CD4-positive, alpha-beta T cell treated with Interleukin-21 for 1 hour (primary cell): ENCODE data around the gene ZNF595.
"Not testable (repeated sequence)": the region's sequence is repeated elsewhere in the genome, so short reads cannot be mapped to it uniquely, and the experiment has no call there.

Experiments used
- DNase-seq: peaks from one replicate; pipeline ENCODE4 v3.0.0-alpha.2; 2020

Gene ZNF595

DNA sequence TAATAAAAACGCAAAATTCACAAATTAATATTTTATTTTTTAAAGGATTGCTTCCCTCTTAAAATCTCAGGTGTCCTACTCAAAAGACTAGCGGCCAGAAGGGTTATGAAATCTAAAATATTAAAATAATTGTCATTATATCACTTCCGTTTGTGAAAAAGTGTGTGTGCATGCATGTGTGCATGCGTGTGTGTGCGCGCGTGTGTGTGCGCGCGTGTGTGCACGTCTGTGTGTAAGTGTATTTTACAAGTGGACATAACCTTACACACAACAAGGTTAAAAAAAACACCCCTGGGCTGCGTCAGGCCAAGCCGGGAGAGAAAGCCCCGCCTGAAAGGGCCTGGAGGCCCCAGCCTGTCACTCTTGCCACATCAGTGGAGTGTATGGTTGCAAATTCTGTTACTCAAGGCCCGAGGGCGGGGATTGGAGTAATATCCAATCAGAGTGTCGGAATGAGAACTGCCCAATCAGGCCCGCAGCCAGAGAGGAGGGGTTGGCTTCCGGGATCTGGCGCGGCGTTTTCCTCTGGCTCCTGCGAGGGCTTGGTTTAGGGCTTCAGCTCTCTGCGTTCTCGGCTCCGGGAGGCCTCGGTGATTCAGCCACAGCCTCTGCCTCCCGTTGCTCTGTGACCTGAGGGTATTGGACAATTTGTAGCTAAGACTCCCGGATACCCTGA is at the start of gene ZNF595:
Gene ZNF595 (plus strand): TSS at position 518 of the 676 bp plus-strand sequence. CDS start 168 bp downstream, outside the sequence.
- peak; percentile 22 for DNase-seq

DNA sequence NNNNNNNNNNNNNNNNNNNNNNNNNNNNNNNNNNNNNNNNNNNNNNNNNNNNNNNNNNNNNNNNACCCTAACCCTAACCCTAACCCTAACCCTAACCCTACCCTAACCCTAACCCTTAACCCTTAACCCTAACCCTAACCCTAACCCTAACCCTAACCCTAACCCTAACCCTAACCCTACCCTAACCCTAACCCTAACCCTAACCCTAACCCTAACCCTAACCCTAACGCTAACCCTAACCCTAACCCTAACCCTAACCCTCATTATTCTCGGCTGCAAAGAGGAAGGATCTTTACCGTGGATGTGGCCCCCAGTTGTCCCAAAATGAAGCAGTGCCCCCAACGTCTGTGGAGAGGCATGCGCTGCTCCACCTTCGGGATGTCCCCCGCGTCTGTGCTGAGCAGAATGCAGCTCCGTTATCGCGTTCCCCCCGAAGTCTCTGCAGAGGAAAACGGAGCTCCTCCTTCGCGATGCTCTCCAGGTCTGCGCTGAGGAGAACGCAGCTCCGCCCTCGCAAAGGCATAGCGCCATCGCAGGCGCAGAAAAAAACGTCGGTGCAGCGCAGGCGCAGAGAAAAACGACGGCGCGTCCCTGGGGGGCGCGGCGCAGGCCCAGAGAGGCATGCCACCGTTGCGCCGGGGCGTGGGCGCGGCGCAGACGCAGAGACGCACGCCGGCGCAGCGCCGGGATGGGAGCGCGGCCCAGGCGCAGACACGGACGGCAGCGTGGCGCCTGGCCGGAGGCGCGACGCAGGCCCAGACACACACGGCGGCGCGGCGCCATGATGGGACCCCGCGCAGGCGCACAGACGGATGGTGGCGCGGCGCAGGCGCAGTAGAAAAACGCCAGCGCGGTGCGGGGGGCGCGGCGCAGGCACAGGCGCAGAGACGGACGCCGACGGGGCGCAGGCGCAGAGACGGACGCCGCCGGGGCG is 42.9 kb upstream of the ZNF595 start:
- DNase-seq = peak; percentile 11

- not testable (repeated sequence) for DNase-seq
These were observed 41.9 kb upstream of the ZNF595 start for GRCh38 chr4:11095-11815.

DNA sequence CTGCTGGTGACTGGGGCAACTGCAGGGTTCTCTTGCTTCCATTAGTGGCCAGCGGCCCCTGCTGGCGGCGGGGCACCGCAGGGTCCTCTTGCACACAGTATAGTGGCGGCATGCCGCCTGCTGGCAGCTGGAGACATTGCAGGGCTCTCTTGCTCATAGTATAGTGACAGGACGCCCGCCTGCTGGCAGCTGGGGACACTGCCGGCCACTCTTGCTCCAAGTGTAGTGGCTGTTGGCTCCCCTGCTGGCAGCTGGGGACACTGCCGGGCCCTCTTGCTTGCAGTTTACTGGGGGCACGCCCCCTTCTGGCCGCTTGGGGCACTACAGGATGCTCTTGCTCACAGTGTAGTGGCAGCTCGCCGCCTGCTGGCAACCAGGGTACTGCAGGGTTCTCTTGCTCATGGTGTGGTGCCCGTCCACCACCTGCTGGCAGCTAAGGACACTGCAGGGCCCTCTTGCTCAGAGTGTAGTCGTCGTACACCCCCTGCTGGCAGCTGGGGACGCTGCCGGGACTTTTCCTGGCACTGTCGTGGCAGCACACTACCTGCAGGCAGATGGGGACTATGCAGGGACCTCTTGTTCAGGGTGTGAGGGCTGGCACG is 41.2 kb upstream of the ZNF595 start:
- peak; percentile 21 for DNase-seq

DNA sequence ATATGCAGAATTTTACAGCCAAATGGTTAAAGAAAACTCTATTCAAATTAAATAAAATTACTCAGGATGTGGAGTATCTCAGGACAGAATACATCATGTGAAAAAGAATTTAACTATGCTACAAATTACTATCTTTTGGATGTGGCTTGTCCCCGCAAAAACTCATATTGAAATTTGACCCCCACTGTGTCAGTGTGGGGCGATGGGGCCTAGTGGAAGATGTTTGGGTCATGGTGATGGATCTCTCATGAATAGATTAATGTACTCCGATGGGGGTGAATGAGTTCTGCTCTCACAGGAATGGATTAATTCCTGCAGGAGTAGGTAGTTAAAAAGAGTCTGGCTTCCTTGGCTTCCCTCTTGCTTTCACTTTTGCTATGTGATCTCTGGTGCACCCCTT is 35.0 kb upstream of the ZNF595 start:
- not testable (repeated sequence) for DNase-seq

GRCh38 chr4:18589-18988 is 34.5 kb upstream of the ZNF595 start:
- DNase-seq = not testable (repeated sequence)

DNA sequence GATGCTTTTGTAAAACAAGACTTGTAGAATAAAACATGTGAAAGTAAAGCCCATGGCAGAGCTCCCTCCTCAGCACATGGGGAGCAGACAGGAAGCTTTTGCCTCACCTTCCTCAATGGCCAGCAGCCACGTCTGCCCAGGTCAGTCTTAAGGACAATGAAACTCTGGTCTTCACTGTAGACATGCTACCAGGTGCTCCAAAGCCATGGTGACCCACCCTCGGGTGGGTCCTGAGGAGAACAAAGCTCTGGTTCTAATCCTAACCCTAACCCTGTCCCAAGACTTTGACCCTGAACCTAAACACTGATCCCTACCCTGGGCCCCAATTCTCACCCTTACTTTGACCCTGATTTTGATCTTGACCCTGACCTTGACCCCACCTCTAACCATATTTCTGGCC is 30.2 kb upstream of the ZNF595 start:
- not testable (repeated sequence) for DNase-seq

DNA sequence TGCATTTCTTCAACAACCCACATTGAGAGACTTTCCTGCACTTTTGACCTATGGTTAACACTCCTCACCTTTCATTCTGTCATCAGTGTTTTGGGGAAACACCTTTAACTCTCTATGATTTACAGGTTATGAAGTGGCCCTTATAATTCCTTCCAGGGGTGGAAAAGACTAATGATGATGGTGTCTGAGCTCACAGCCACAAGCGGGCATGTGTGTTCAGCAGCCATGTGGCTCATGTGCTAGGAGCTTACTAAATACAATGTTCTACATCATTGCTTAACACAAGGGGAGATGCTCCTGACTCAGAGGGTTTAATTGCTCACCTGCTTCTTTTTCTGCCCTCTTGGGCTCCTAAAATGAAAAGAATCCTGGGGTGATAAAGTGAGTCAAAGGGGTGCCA is 28.8 kb upstream of the ZNF595 start:
- DNase-seq = not testable (repeated sequence)

DNA sequence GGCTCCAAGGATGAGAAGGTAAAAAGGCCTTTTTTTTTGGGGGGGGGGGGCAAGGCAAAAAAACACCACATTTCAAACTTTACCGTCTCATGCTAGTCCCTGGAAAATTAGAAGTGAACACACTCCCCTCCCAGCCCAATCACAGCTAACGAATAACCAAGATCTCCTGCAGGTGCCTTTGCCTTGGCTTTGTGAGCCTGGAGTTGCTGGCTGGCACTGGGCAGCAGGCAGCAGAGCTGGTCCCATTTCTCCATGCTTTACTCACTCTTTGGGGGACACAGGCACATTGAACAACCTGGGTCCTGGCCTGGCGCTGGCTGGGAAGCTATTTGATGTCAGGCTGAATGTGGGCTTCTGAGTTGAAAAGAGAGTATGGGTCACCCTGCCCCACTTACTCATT is 25.6 kb upstream of the ZNF595 start:
- not testable (repeated sequence) for DNase-seq

GRCh38 chr4:28767-29542 is 24.2 kb upstream of the ZNF595 start:
- peak; percentile 33 for DNase-seq

GRCh38 chr4:33314-33713 is 19.8 kb upstream of the ZNF595 start:
- DNase-seq = not testable (repeated sequence)

DNA sequence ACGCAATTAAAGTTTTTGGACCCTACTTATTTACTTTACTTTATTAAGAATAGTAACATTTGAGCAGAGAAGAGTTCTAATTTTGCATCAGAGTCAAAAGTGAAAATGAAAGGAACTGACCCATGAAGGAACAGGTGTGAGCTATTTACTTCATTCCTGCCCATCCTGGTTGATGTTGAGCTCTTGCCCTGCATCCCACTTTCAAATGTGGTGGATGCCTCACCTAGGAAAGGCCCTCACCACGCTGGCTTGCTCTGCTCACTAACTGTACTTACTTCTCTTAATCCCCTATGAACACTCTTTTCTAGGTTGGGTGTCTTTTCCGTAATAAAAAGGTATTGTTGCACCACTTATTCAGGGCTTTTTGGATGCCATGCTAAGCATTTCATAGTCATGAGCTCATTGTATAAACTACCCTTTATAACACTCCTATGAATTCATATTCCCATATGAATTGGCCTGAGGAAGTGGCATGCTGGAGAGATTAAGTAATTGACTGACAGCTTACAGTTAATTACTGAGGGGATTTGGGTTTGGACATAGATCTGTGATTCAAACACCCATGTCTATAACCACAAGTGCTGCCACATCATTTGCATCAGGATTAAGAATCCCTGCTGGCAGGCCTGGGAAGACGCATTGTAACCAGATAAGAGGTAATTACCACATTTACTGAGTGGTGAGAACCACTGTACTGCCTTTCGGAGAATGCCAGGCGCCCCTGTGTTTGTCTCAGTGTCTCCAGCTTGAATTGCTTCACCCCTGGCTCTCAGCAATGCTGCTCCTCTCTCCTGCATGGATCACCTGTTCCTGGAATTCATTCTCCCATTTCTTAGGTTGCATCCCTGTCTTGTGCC is 16.3 kb upstream of the ZNF595 start:
- not testable (repeated sequence) for DNase-seq

- not testable (repeated sequence) for DNase-seq
These were observed 14.9 kb upstream of the ZNF595 start for GRCh38 chr4:38202-38601.

- not testable (repeated sequence) for DNase-seq
These were observed 9.7 kb upstream of the ZNF595 start for GRCh38 chr4:43375-43774.

- DNase-seq = not testable (repeated sequence)
These were observed 1.9 kb upstream of the ZNF595 start for GRCh38 chr4:51253-51652.

DNA sequence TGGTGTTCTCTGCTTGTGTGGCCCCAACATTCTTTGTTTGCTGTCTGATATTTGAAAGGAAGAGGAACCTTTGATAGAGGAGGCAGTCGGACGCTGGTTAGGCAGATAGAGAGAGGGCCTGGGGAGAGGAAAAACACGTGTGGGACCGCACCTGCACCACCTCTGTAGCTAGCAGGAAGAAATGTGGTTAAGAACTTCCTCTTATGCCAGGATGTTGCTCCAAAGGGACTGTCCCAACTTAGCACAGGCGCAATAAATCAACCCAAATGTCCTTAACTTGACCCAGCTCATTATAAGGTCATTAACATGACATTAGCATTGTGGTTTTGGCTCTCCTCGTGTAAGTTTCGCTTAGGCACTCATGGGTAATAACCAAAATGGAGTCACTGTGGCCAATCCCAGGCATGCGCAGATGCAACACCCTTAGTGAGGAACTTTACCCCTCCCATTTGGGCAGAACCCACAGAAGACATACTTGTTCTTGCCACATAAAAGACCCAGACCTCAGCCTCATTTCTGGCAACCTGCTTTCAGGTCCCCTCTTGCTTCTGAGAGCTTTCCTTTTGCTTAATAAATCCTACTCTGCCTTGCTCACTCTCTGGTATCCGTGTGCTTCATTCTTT is 1.4 kb upstream of the ZNF595 start:
- peak; percentile 45 for DNase-seq

GRCh38 chr4:53521-53920 is 400 bp downstream of the ZNF595 start:
- not testable (repeated sequence) for DNase-seq

DNA sequence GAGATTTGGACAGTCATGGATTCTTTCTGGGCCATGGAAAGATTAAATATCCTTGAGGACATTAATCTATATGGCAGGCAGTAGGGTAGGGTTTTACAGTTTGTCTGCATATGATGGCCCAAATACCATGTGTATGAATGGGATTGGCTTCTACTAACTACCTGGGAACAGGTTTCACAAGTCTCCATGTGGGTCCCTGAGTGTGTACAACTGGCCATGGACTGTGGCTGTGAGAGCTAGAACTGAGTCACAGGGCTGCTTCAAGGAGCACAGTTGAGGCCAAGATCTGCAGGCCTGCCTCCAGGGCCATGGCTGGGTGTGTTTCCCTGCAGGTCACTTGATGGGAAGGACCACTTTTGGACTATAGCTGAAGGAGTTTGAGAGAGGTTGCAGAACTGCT is 11.6 kb downstream of the ZNF595 start:
- DNase-seq = not testable (repeated sequence)

DNA sequence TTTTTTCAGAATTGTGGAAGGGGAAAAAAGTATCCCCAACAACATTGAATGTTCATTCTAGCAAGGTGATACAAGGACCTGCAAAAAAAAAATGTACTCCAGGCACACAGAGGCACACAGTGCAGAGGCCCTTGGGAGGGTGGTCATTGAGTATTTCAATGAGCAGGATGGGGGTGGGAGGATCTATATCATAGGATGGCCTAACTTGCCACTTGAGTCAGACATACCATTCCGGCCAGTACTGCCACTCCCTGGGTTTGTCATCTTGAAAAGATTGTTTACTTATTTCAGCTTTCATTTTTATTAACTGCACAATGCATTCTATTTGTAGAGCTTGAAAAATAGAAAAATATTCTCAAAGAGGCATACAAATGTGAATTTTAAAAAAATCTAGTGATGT is 18.7 kb downstream of the ZNF595 start:
- DNase-seq = no peak

DNA sequence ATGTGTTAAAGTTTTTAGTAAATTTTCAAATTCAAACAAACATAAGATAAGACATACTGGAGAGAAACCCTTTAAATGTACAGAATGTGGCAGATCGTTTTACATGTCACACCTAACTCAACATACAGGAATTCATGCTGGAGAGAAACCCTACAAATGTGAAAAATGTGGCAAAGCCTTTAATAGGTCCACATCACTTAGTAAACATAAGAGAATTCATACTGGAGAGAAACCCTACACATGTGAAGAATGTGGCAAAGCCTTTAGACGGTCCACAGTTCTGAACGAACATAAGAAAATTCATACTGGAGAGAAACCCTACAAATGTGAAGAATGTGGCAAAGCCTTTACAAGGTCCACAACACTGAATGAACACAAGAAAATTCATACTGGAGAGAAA is 32.8 kb downstream of the ZNF595 start:
- no peak for DNase-seq
